Vagina (tissue), 2 donors: ENCODE data around the gene TAB2. TPM values are rescaled to one million over a fixed set of nuclear protein-coding genes. Genes with fewer than 3 reads are reported as not detected.

Experiments
- DNase-seq, 2 donors: peaks; one replicate each; pipeline ENCODE4 v3.0.0-alpha.2; 2017; ENCODE audit errors: extremely low spot score in 2 of 2
- H3K27ac ChIP-seq: fragments of 200-600 bp; sonication (generic); one replicate; pipeline ENCODE4 v1.5.1; 2019
- H3K27me3 ChIP-seq: fragments of 200-600 bp; sonication (generic); one replicate; pipeline ENCODE4 v1.5.1; 2019
- H3K36me3 ChIP-seq, 2 donors: fragments of 200-600 bp; sonication (generic); one replicate each; pipeline ENCODE4 v1.5.1; 2017 to 2019
- H3K4me1 ChIP-seq: fragments of 200-600 bp; sonication (generic); one replicate; pipeline ENCODE4 v1.5.1; 2019
- H3K4me3 ChIP-seq, 2 donors: fragments of 200-600 bp; sonication (generic); 1 replicate in 1 of 2; 2 replicates in 1 of 2; pipeline ENCODE4 v1.5.1; 2016 to 2019
- H3K9me3 ChIP-seq: fragments of 200-600 bp; sonication (generic); one replicate; pipeline ENCODE4 v1.5.1; 2019
- POLR2A ChIP-seq, 2 donors: fragments of 450-650 bp; IDR thresholded peaks; one replicate each; pipeline ENCODE4 v1.6.1; 2017; ENCODE audit warnings: antibody characterized with exemption in 2 of 2, mild to moderate bottlenecking in 2 of 2, moderate library complexity in 2 of 2
- POLR2AphosphoS5 ChIP-seq, 2 donors: sonication (generic); formaldehyde crosslinking; IDR thresholded peaks; one replicate each; pipeline ENCODE4 v1.9.0; 2017; ENCODE audit warnings: antibody characterized with exemption in 2 of 2, mild to moderate bottlenecking in 2 of 2, low read depth in 1 of 2; ENCODE audit not compliant: insufficient read depth in 1 of 2
- intact Hi-C: fragments of 100-400 bp; cut with DNase I; formaldehyde crosslinking; loops from one replicate; pipeline ENCODE4 v1.15.1; 2023
- total RNA-seq: library from RNA; depleted of rRNA; stranded (reverse); fragments of >200 nt; gene quantifications from one replicate; pipeline ENCODE4 v1.2.3, GENCODE V29; 2016
- TF ChIP-seq, protein P1 (sequence below), 3 experiments: fragments of 450-650 bp in 2 of 3; fragments of 200-600 bp in 1 of 3; sonication (generic) in 1 of 3; IDR thresholded peaks; one replicate each; pipeline ENCODE4 v1.5.1; 2017 to 2019; ENCODE audit warnings: antibody characterized with exemption in 3 of 3, mild to moderate bottlenecking in 2 of 3, moderate library complexity in 2 of 3

The TAB2 gene
- total RNA-seq, 1 donor from 2014 or later = 80.5 TPM

DNA sequence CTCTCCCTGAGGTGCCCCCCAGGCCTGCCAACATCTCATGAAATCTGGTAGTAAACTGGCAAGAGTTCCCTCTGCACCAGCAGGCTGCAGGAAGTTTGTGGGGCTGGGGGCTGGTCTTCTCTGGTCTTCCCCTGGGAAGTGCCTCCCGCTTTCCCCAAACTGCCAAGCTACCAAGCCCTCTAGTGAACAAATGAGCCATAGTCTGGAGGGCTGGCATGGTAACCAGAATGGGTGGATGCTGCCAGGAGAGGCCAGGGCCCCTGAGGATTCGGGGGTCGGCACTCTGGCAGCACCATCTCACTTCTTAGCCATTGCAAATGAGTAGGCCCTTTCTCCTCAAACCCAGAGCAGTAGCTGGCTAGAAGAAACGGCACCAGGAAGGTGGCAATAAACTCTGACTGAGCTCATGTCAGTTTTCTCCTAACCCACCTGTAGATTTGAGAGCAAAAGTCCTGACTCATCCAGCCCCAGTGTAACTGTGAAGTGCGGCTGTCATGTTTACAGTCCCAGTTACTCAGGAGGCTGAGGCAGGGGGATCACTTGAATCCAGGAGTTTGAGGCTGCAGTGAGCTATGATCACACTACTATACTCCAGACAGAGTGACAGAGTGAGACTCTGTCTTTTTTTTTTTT is 131.4 kb downstream of the TAB2 start:
- no peaks in the 10 kb centered on the region for H3K27me3 ChIP-seq
- TF ChIP-seq, protein P1, sequence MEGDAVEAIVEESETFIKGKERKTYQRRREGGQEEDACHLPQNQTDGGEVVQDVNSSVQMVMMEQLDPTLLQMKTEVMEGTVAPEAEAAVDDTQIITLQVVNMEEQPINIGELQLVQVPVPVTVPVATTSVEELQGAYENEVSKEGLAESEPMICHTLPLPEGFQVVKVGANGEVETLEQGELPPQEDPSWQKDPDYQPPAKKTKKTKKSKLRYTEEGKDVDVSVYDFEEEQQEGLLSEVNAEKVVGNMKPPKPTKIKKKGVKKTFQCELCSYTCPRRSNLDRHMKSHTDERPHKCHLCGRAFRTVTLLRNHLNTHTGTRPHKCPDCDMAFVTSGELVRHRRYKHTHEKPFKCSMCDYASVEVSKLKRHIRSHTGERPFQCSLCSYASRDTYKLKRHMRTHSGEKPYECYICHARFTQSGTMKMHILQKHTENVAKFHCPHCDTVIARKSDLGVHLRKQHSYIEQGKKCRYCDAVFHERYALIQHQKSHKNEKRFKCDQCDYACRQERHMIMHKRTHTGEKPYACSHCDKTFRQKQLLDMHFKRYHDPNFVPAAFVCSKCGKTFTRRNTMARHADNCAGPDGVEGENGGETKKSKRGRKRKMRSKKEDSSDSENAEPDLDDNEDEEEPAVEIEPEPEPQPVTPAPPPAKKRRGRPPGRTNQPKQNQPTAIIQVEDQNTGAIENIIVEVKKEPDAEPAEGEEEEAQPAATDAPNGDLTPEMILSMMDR (IDR thresholded peaks at IDR 0.05) = no peak
- no peak for TF ChIP-seq POLR2AphosphoS5 (IDR thresholded peaks at IDR 0.05; ENCODE audit: insufficient read depth in 1 of 2, low read depth in 1 of 2)
- no peak for TF ChIP-seq POLR2A (IDR thresholded peaks at IDR 0.05)

DNA sequence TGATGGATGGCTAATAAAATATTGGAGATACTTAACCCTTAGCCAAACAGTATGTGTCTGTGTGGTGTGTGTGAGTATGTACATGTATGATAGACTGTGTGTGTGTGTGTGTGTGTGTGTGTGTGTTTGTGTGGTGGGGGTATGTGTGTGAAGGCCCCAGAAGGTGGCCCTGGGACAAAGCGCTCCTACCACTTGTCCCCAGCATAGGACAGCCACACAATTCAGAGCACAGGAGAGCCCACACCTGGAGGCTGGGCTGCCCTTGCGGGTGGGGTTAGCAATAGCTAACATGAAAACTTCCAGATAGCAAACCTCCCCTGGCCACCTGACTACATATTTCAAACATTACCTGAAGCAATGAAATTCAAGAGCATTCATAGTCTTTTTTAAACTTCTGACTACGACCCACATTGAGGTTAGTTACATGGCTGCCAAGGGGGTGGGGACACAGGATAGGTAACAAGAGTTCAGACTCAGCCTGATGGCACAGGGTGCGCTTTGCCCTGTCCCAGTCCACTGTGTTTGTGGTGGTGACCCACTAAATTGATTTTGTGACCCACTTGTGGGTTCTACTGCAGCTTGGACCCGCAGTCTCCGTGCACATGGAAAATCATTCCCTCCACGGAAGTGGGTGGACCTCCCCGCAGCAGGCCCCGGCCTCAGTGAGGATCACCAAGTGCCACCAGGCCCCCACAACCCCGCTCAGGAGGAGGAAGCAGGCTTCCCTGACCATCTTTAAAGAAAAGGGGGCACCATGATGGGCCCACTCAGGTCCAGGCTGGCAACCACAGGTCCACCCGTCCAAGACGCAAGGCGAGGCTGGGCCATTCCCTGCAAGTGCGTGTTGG is 132.5 kb downstream of the TAB2 start:
- Histone ChIP-seq H3K4me1 (peaks cover 37% of the 10 kb centered on the region), H3K27ac (no peak overlapping the region), H3K4me3 (peak overlapping the region; percentile 41 to 67), H3K27me3 (no peaks in the 10 kb centered on the region), H3K9me3 (no peaks in the 10 kb centered on the region), H3K36me3 (no peaks in the 10 kb centered on the region)
- no peak for DNase-seq
- intact Hi-C loops = no loop called here
- TF ChIP-seq, protein P1 (IDR thresholded peaks at IDR 0.05) = no peak
- TF ChIP-seq POLR2AphosphoS5 (IDR thresholded peaks at IDR 0.05; ENCODE audit: insufficient read depth in 1 of 2, low read depth in 1 of 2) (no peak), POLR2A (IDR thresholded peaks at IDR 0.05) (no peak)

More for the DNA sequence above, 131.4 kb downstream of the TAB2 start:
- intact Hi-C loops = no loop called here
- Histone ChIP-seq H3K9me3 (no peaks in the 10 kb centered on the region), H3K4me1 (peaks cover 25% of the 10 kb centered on the region), H3K27ac (no peak overlapping the region), H3K36me3 (no peaks in the 10 kb centered on the region), H3K4me3 (no peak overlapping the region)
- no peak for DNase-seq

DNA sequence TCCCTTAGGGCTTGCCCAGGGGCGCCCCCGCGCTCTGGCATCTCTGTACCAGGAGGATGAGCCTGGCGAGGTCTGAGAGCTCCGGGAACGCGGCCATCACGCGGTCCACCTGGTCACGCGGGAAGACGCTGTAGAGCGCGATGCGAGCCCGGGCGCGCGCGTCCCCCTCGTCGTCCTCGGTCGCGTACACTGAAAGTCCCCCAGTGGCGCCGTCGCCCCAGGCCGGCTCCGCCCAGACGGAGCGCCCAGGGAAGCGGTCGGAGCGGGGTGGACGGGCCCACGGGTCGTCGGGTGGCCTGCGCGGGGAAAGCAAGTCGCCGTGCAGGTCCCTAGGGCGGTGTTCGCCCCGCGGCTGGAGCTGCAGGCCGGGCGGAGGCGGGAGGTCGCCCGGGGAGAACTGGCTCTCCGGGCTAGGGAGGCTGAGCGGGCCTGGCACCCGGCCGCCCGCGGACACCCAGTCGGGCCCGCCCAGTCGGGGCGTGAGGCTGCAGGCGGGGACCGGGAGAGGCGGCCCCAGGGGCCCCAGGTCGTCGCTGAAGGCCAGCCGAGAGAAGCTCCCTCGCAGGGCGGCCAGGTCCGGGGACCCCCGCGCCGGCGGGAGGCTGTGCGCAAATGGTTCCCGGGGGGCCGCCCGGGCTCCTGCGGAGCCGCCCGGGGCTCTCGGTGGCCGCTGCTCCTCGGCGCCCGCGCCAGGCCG is 133.3 kb downstream of the TAB2 start:
- Histone ChIP-seq H3K4me1 (peaks cover 37% of the 10 kb centered on the region), H3K27ac (peak overlapping the region; percentile 27), H3K9me3 (no peaks in the 10 kb centered on the region), H3K36me3 (no peaks in the 10 kb centered on the region), H3K4me3 (peak overlapping the region; percentile 41 to 67), H3K27me3 (no peaks in the 10 kb centered on the region)
- no peak for DNase-seq
- intact Hi-C loops = no loop called here
- no peak for TF ChIP-seq POLR2A (IDR thresholded peaks at IDR 0.05)
- no peak for TF ChIP-seq POLR2AphosphoS5 (IDR thresholded peaks at IDR 0.05; ENCODE audit: insufficient read depth in 1 of 2, low read depth in 1 of 2)
- TF ChIP-seq, protein P1 (IDR thresholded peaks at IDR 0.05) = no peak

DNA sequence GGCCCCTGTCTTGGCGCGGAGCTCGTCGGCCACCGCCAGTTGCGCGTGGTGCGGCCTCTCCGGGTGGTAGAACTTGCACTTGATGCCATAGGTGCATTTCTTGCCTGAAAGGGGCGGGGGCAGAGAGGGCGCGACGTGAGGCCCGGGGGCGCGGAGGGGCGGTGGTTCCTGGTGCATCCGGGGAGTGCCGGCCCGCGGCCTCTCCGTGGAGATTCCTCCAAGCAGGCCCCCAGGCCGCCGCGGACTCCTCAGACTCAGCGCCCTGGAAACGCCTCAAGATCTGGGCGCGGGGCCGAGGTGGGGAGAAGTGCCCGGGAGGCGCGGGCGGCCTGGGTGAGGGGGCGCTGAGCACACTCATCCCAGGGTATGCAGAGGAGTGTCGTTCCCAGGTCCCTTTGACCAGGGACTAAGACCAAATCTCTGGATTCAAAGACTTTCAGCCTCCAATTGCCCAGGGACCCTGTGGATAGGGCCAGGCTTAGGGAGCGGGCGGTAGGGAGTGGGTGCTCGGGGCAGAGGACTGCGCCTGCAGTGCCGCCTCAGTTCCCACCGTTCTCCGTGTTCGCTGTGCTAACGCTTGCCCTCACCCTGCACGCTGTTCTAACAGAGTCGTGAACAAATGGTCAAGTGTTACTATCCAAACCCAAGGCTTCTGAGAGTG is 134.0 kb downstream of the TAB2 start:
- Histone ChIP-seq H3K9me3 (no peaks in the 10 kb centered on the region), H3K27ac (peak overlapping the region; percentile 27), H3K4me3 (peak overlapping the region; percentile 41 to 67), H3K4me1 (peaks cover 37% of the 10 kb centered on the region), H3K36me3 (no peaks in the 10 kb centered on the region), H3K27me3 (no peaks in the 10 kb centered on the region)
- TF ChIP-seq POLR2AphosphoS5 (IDR thresholded peaks at IDR 0.05; ENCODE audit: insufficient read depth in 1 of 2, low read depth in 1 of 2) (peak in 1 of 2 donors; percentile 13), POLR2A (IDR thresholded peaks at IDR 0.05) (no peak)
- TF ChIP-seq, protein P1 (IDR thresholded peaks at IDR 0.05) = no peak
- intact Hi-C loops = no loop called here
- DNase-seq = no peak
